ENCODE data around the gene KHDC3L. TPM values are rescaled to one million over a fixed set of nuclear protein-coding genes. Genes with fewer than 3 reads are reported as not detected.

The KHDC3L gene
- total RNA-seq, 1 donor from 2014 or later = not detected

DNA sequence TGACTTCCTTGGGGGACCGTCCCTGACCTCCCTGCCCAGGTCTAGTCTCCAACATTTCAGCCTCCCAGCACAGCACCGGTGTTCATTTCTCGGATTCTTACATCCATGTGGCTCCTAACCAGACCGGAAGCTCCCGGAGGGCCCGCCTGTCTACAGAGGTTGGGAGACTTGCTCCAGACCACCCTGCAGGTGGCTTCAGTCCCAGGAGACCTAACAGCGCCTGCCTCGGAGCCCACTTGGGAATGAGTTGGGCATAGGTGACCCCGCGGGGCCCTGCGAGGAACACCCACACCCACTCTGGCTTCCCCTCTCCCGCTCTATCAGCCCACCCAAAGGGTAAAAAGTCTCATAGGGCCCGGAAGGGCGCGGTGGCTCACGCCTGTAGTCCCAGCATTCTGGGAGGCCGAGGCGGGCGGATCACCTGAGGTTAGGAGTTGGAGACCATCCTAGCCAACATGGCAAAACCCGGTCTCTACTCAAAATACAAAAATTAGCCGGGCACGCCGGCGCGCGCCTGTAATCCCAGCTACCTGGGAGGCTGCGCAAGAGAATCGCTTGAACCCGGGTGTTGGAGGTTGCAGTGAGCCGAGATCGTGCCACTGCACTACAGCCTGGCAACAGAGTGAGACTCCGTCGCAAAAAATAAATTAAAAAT is 13.8 kb upstream of the KHDC3L start:
- Histone ChIP-seq H3K27me3 (ENCODE audit: control insufficient read depth, insufficient read depth, low read length) (no peaks in the 10 kb centered on the region), H3K36me3 (ENCODE audit: control insufficient read depth, insufficient read depth, low read length) (no peaks in the 10 kb centered on the region), H3K4me3 (ENCODE audit: low read depth, low read length) (no peak overlapping the region)
- no peak for DNase-seq (ENCODE audit: low read depth)
- FAIRE-seq = no peak
- TF ChIP-seq, protein P1, sequence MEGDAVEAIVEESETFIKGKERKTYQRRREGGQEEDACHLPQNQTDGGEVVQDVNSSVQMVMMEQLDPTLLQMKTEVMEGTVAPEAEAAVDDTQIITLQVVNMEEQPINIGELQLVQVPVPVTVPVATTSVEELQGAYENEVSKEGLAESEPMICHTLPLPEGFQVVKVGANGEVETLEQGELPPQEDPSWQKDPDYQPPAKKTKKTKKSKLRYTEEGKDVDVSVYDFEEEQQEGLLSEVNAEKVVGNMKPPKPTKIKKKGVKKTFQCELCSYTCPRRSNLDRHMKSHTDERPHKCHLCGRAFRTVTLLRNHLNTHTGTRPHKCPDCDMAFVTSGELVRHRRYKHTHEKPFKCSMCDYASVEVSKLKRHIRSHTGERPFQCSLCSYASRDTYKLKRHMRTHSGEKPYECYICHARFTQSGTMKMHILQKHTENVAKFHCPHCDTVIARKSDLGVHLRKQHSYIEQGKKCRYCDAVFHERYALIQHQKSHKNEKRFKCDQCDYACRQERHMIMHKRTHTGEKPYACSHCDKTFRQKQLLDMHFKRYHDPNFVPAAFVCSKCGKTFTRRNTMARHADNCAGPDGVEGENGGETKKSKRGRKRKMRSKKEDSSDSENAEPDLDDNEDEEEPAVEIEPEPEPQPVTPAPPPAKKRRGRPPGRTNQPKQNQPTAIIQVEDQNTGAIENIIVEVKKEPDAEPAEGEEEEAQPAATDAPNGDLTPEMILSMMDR (IDR thresholded peaks at IDR 0.05; ENCODE audit: insufficient read depth, low read length, severe bottlenecking) = no peak

DNA sequence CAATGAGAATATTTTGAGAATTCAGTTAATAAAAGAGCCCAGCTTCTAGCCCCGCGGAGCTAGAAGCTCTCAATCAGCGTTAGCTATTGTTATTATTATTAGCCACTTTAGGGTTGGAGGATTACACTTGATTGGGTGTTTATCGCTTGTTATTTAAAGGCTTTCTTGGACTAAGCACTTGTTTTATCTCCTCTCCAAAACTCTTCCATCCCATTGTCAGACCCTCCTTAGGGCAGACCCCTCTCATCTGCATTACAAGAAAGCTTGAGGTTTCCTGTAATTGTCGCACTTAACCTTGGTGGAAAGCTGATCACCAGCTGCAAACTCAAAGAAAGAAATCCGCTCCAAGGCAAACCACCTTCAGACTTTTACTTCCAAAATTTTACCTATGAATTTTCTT is 13.1 kb upstream of the KHDC3L start:
- H3K27me3 ChIP-seq (ENCODE audit: control insufficient read depth, insufficient read depth, low read length) = no peaks in the 10 kb centered on the region
- TF ChIP-seq, protein P1 (IDR thresholded peaks at IDR 0.05; ENCODE audit: insufficient read depth, low read length, severe bottlenecking) = no peak
- no peaks in the 10 kb centered on the region for H3K36me3 ChIP-seq (ENCODE audit: control insufficient read depth, insufficient read depth, low read length)
- no peak for FAIRE-seq
- H3K4me3 ChIP-seq (ENCODE audit: low read depth, low read length) = no peak overlapping the region
- DNase-seq (ENCODE audit: low read depth) = no peak

DNA sequence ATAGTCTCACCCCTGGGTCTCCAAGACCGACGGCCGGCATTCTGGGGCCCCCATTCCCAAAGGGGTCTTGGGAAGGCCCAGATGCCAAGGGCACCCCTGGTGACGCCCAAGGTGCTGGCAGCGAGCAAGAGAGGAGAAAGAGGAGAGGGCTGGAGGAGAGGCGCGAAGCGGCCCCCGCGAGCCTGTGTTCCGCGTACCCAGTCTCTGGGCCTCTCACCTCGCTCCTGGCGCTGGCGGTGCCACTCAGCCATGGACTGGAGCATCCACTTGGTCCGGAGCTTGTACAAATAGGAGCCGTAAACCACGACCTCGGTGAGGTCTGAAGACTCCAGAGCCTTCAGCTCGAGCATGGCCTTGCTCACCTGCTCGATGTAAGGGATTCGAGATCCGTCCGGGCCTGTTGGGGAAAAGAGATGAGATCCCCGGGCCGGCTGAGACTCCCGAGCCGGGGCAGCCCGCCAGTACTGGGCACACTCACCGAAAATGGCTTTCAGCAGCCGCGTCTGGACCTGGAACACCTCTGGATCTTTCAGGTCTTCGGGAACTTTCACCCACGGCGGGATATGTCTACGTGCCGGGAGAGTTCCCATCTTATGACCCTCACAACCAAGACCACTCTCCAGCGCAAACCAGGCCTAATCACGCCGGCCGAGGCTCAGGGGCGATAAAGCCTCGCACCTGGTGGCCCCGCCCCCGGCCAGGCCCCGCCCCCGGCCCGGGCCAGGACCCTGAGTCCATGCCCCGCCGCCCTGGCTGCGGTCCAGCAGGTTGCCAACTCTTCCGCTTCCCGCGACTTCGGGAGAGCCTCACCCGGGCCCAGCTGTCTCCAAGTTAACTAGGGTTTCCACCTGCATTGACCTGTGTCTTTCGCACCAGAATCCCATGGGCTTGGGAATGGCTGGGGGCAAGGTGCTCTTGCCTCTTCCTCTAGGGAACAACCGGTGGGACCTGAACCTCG is 8.5 kb upstream of the KHDC3L start, which contains the start of gene DPPA5:
DPPA5 (minus strand) TSS at position 641 of the 958 bp plus-strand sequence; CDS start at position 590, 51 bp downstream.
- DNase-seq (ENCODE audit: low read depth) (no peak), FAIRE-seq (no peak)
- no peaks in the 10 kb centered on the region for H3K36me3 ChIP-seq (ENCODE audit: control insufficient read depth, insufficient read depth, low read length)
- H3K4me3 ChIP-seq (ENCODE audit: low read depth, low read length) = no peak within 1 kb of the TSS
- TF ChIP-seq, protein P1 (IDR thresholded peaks at IDR 0.05; ENCODE audit: insufficient read depth, low read length, severe bottlenecking) = no peak
- no peaks in the 10 kb centered on the region for H3K27me3 ChIP-seq (ENCODE audit: control insufficient read depth, insufficient read depth, low read length)

DNA sequence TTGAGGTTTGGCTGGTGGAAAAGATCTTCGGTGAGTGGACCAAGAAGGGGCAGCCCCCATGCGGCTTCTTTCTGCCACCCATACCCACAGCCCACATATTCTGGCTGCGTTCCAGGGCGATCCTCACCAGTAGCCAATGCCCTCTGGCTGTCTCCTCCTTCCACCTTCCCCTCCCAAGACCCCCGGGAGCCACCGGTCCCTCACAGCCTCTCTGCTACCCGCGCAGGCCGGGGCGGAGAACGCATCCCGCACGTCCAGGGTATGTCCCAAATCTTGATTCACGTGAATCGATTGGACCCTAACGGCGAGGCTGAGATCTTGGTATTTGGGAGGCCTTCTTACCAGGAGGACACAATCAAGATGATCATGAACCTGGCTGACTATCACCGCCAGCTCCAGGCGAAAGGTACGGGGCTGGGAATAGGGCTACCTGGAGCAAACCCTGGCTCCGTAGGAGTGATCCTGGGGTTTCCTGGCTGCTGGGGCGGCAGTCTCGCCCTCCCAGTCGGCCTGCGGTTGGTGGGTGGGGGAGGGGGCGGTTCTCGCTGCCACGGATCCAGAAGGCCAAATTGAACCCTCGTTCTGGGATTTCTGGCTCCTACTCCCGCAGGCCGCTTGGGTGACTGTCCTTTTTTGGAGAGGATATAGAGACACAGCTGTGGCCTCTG is 545 bp downstream of the KHDC3L start:
- no peak for FAIRE-seq

DNA sequence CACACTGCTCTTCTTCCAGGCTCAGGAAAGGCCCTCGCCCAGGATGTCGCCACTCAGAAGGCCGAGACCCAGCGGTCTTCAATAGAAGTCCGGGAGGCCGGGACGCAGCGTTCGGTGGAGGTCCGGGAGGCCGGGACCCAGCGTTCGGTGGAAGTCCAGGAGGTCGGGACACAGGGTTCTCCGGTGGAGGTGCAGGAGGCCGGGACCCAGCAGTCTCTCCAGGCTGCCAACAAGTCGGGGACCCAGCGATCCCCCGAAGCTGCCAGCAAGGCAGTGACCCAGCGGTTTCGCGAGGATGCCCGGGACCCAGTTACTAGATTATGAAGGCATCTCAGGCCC is 1.0 kb downstream of the KHDC3L start:
- no peak for DNase-seq (ENCODE audit: low read depth)
- H3K27me3 ChIP-seq (ENCODE audit: control insufficient read depth, insufficient read depth, low read length) = no peaks in the 10 kb centered on the region
- H3K4me3 ChIP-seq (ENCODE audit: low read depth, low read length) = no peak overlapping the region
- no peak for FAIRE-seq
- H3K36me3 ChIP-seq (ENCODE audit: control insufficient read depth, insufficient read depth, low read length) = no peaks in the 10 kb centered on the region
- TF ChIP-seq, protein P1 (IDR thresholded peaks at IDR 0.05; ENCODE audit: insufficient read depth, low read length, severe bottlenecking) = no peak

More for the DNA sequence above, 545 bp downstream of the KHDC3L start:
- TF ChIP-seq, protein P1 (IDR thresholded peaks at IDR 0.05; ENCODE audit: insufficient read depth, low read length, severe bottlenecking) = no peak
- DNase-seq (ENCODE audit: low read depth) = no peak
- H3K4me3 ChIP-seq (ENCODE audit: low read depth, low read length) = no peak overlapping the region
- no peaks in the 10 kb centered on the region for H3K27me3 ChIP-seq (ENCODE audit: control insufficient read depth, insufficient read depth, low read length)
- H3K36me3 ChIP-seq (ENCODE audit: control insufficient read depth, insufficient read depth, low read length) = no peaks in the 10 kb centered on the region

Measured in bronchial epithelial cell (primary cell).